SK-N-SH (cell line): Measurements from ENCODE around the gene BDKRB1. TPM values are rescaled to one million over a fixed set of nuclear protein-coding genes. Genes with fewer than 3 reads are reported as not detected.

Experiments used
- CTCF ChIA-PET: fragments of 300-600, 350-600 bp; formaldehyde crosslinking; extraction: SDS; loops from one replicate; lab custom pipeline; 2021; lab: Yijun Ruan, JAX
- POLR2A ChIA-PET: fragments of 350-600 bp; sonication (Branson Sonifier 250); formaldehyde crosslinking; extraction: SDS; loops from one replicate; lab custom pipeline; 2020; ENCODE audit warnings: antibody characterized with exemption, inconsistent platforms; lab: Yijun Ruan, JAX
- DNase-seq: peaks from one replicate; pipeline ENCODE4 v3.0.0; 2012
- H2AFZ ChIP-seq: fragments of 200-600 bp; sonication (generic); 2 replicates; pipeline ENCODE4 v1.8.1; 2016; ENCODE audit warnings: antibody characterized with exemption, mild to moderate bottlenecking, low read depth
- H3F3A ChIP-seq: fragments of 200-600 bp; sonication (generic); replicated peaks from 2 replicates; pipeline ENCODE3; 2016; ENCODE audit warnings: antibody characterized with exemption, mild to moderate bottlenecking; ENCODE audit not compliant: insufficient read depth
- H3K27ac ChIP-seq, 2 experiments: fragments of 200-500 bp in 1 of 2; fragments of 200-600 bp in 1 of 2; sonication (Bioruptor generic) in 1 of 2; sonication (generic), shearing (Covaris generic) in 1 of 2; 2 replicates each; pipeline versions ENCODE4 v1.5.1 to v1.6.1; 2014 to 2016; ENCODE audit warnings: low read depth in 2 of 2, inconsistent platforms in 1 of 2, low read length in 1 of 2, mild to moderate bottlenecking in 1 of 2, mixed read lengths in 1 of 2
- H3K27me3 ChIP-seq: fragments of 200-600 bp; sonication (generic), shearing (Covaris generic); 2 replicates; pipeline ENCODE4 v1.6.1; 2016; ENCODE audit warnings: mixed run types; ENCODE audit not compliant: insufficient read depth
- H3K36me3 ChIP-seq, 2 experiments: fragments of 200-500 bp in 1 of 2; fragments of 200-600 bp in 1 of 2; sonication (Bioruptor generic) in 1 of 2; sonication (generic) in 1 of 2; replicated peaks in 1 of 2; 2 replicates each; pipeline versions ENCODE3 to v1.5.1; 2014 to 2016; ENCODE audit warnings: low read length in 1 of 2, mild to moderate bottlenecking in 1 of 2; ENCODE audit not compliant: insufficient read depth in 2 of 2, control insufficient read depth in 1 of 2
- H3K4me1 ChIP-seq, 2 experiments: fragments of 200-500 bp in 1 of 2; fragments of 200-600 bp in 1 of 2; sonication (Bioruptor generic) in 1 of 2; sonication (generic), shearing (Covaris generic) in 1 of 2; 2 replicates each; pipeline versions ENCODE4 v1.5.1 to v1.6.1; 2014 to 2016; ENCODE audit warnings: low read depth in 1 of 2, low read length in 1 of 2, mixed run types in 1 of 2; ENCODE audit not compliant: insufficient read depth in 2 of 2, control insufficient read depth in 1 of 2
- H3K4me2 ChIP-seq: fragments of 200-600 bp; sonication (generic), shearing (Covaris generic); 2 replicates; pipeline ENCODE4 v1.6.1; 2017; ENCODE audit warnings: mixed run types
- H3K4me3 ChIP-seq, 2 experiments: fragments of 200-500 bp in 1 of 2; fragments of 200-600 bp in 1 of 2; sonication (Bioruptor generic) in 1 of 2; sonication (generic), shearing (Covaris generic) in 1 of 2; 2 replicates each; pipeline versions ENCODE4 v1.5.1 to v1.8.1; 2014 to 2016; ENCODE audit warnings: low read depth in 2 of 2, inconsistent platforms in 1 of 2, low read length in 1 of 2, mild to moderate bottlenecking in 1 of 2, mixed read lengths in 1 of 2, moderate library complexity in 1 of 2
- H3K79me2 ChIP-seq: fragments of 200-600 bp; sonication (generic); 2 replicates; pipeline ENCODE4 v1.8.1; 2017; ENCODE audit warnings: mild to moderate bottlenecking; ENCODE audit not compliant: insufficient read depth
- H3K9ac ChIP-seq: fragments of 200-600 bp; sonication (generic); 2 replicates; pipeline ENCODE4 v1.6.1; 2017; ENCODE audit warnings: mixed run types
- H3K9me2 ChIP-seq: fragments of 200-600 bp; sonication (generic); 2 replicates; pipeline ENCODE4 v1.6.1; 2017; ENCODE audit warnings: mixed run types
- H3K9me3 ChIP-seq: fragments of 200-600 bp; sonication (generic); 2 replicates; pipeline ENCODE4 v1.6.1; 2017; ENCODE audit warnings: mixed run types, mild to moderate bottlenecking, moderate library complexity
- H4K20me1 ChIP-seq: fragments of 200-600 bp; sonication (generic); 2 replicates; pipeline ENCODE4 v1.6.1; 2017; ENCODE audit warnings: mild to moderate bottlenecking, mixed run types; ENCODE audit not compliant: insufficient read depth
- CTCF ChIP-seq: fragments of 200-600 bp; sonication (generic); IDR thresholded peaks from 2 replicates; pipeline ENCODE4 v1.6.1; 2017; ENCODE audit warnings: antibody characterized with exemption, mild to moderate bottlenecking, moderate library complexity
- ELF1 ChIP-seq: IDR thresholded peaks from 2 replicates; pipeline ENCODE4 v1.4.0; 2012
- EP300 ChIP-seq, 2 experiments: IDR thresholded peaks; 2 replicates each; pipeline versions ENCODE4 v1.4.0 to v1.6.1; 2012; ENCODE audit warnings: borderline replicate concordance in 1 of 2, low read depth in 1 of 2, low read length in 1 of 2
- EZH2phosphoT487 ChIP-seq: fragments of 200-600 bp; sonication (generic); IDR thresholded peaks from 2 replicates; pipeline ENCODE4 v1.6.1; 2017; ENCODE audit warnings: low read depth, mixed run types, mild to moderate bottlenecking, antibody characterized with exemption, moderate library complexity, borderline replicate concordance
- FOSL2 ChIP-seq: IDR thresholded peaks from 2 replicates; pipeline ENCODE4 v1.4.0; 2012; ENCODE audit warnings: low read depth, mild to moderate bottlenecking, moderate library complexity, borderline replicate concordance
- FOXJ3 ChIP-seq: sonication (generic); formaldehyde crosslinking; IDR thresholded peaks from 2 replicates; pipeline ENCODE4 v1.5.1; 2020; ENCODE audit warnings: mild to moderate bottlenecking, missing genetic modification reagents
- MAX ChIP-seq: IDR thresholded peaks from 2 replicates; pipeline ENCODE4 v1.4.0; 2012; ENCODE audit warnings: low read depth
- MEF2A ChIP-seq: IDR thresholded peaks from 2 replicates; pipeline ENCODE4 v1.4.0; 2012; ENCODE audit warnings: low read depth, borderline replicate concordance
- MXI1 ChIP-seq: IDR thresholded peaks from 2 replicates; pipeline ENCODE4 v1.6.1; 2012; ENCODE audit warnings: mild to moderate bottlenecking, low read depth, low read length, improper control_type of control experiment
- NFIC ChIP-seq: IDR thresholded peaks from 2 replicates; pipeline ENCODE4 v1.4.0; 2012; ENCODE audit warnings: borderline replicate concordance
- RCOR1 ChIP-seq: fragments of 150-350 bp; IDR thresholded peaks from 2 replicates; pipeline ENCODE4 v1.6.1; 2017; ENCODE audit warnings: antibody characterized with exemption, low read length
- TEAD4 ChIP-seq: IDR thresholded peaks from 2 replicates; pipeline ENCODE4 v1.4.0; 2012; ENCODE audit warnings: mild to moderate bottlenecking, borderline replicate concordance; ENCODE audit not compliant: insufficient read depth
- YY1 ChIP-seq: IDR thresholded peaks from 2 replicates; pipeline ENCODE4 v1.4.0; 2012; ENCODE audit warnings: low read depth, mild to moderate bottlenecking
- WGBS: methylation state at CpG from one replicate; pipeline ENCODE4 v1.1.6; 2017; ENCODE audit warnings: low lambda C conversion rate; 5-methylcytosine and 5-hydroxymethylcytosine counted together
- polyA plus RNA-seq, 3 experiments: library from polyadenylated mRNA; depleted of rRNA; stranded (reverse); fragments of >200 nt; gene quantifications; 2 replicates each; pipeline ENCODE4 v1.2.3, GENCODE V29; 2012
- TF ChIP-seq, protein P1 (sequence below): IDR thresholded peaks from 2 replicates; pipeline ENCODE4 v1.4.0; 2012; ENCODE audit warnings: low read depth, borderline replicate concordance

BDKRB1 gene
- polyA plus RNA-seq, 1 of the 3 experiments (the other 2 are of a cell fraction): 14.4 TPM

DNA sequence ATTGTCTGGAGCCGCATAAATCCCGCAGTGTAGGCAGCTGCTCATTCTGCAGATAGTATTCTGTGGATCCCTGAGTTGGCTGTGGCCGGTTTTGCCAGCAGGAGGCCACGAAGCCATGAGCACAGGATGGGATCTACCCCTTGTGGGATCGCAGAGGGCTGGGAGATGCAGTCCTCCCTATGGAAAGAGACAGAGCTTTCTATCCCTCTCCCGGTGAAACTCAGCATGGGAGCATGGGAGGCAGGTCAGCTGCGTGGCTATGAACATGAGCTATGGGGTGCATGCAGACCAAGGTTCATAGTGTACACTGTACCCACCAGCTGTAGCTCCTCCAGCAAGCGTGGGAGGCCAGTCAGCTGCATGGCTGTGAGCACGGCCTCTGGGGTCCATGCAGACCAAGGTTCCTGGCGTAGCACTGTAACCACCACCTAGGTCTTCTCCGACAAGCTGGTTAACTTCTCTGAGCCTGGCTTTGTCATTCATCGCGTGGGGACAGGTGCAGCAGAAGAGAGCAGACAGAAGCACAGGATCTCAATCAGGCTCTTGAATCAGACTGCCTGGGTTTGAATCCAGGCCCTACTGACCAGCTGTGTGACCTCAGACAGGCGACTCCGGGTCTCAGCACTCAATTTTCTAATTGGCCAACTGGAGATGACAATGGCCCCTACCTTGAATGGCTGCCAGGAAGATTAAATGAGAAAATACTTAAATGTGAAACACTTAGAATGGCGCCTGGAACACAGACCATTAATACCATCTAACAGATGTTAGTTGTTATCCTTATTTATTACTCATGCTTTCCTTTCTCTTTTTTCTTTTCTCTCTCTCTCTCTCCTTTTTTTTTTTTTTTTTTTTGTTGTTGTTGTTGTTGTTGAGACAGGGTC lies 6.0 kb downstream of the BDKRB1 start:
- TF ChIP-seq FOSL2: no peak
- TF ChIP-seq TEAD4: no peak
- no peak for TF ChIP-seq ELF1
- no peak for TF ChIP-seq MXI1
- no peak for TF ChIP-seq FOXJ3 (CRISPR knock-in tag)
- TF ChIP-seq NFIC: no peak
- no peak for TF ChIP-seq MAX
- TF ChIP-seq, protein P1, sequence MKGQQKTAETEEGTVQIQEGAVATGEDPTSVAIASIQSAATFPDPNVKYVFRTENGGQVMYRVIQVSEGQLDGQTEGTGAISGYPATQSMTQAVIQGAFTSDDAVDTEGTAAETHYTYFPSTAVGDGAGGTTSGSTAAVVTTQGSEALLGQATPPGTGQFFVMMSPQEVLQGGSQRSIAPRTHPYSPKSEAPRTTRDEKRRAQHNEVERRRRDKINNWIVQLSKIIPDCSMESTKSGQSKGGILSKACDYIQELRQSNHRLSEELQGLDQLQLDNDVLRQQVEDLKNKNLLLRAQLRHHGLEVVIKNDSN: no peak
- TF ChIP-seq EP300 (IDR thresholded peaks at IDR 0.05; ENCODE audit: borderline replicate concordance in 1 of 2, low read depth in 1 of 2, low read length in 1 of 2): no peak
- H3K4me1 ChIP-seq: peaks cover 2 to 18% of the 10 kb centered on the region in 2 experiments; a peak in 3 of 4 replicates
- no peak overlapping the region for H3K9ac ChIP-seq
- DNase-seq: no peak
- no peaks in the 10 kb centered on the region for H3K9me2 ChIP-seq
- WGBS: 88% methylated on average over 11 of the region's 16 CpGs
- H3K4me2 ChIP-seq: no peak overlapping the region
- POLR2A ChIA-PET: interaction anchor here (0.7 kb wide), 1 partner anchor 163 kb away, joined by 7 read pairs; no protein-coding TSS in a partner anchor
- peaks cover 10% of the 10 kb centered on the region; the same call in 1 of the 2 replicates for H3K9me3 ChIP-seq
- H3K36me3 ChIP-seq: peaks cover 0 to 42% of the 10 kb centered on the region in 2 experiments
- H3K79me2 ChIP-seq: peaks cover 68% of the 10 kb centered on the region
- H3F3A ChIP-seq: peaks cover 7% of the 10 kb centered on the region
- no peak overlapping the region for H3K27ac ChIP-seq
- no peaks in the 10 kb centered on the region for H4K20me1 ChIP-seq
- H2AFZ ChIP-seq: no peak overlapping the region
- H3K4me3 ChIP-seq: no peak overlapping the region
- CTCF ChIA-PET: interaction anchor here (3.0 to 3.3 kb wide), 2 partner anchors 12 to 162 kb away, joined by 21 to 27 read pairs; no protein-coding TSS in a partner anchor
- no peaks in the 10 kb centered on the region for H3K27me3 ChIP-seq

DNA sequence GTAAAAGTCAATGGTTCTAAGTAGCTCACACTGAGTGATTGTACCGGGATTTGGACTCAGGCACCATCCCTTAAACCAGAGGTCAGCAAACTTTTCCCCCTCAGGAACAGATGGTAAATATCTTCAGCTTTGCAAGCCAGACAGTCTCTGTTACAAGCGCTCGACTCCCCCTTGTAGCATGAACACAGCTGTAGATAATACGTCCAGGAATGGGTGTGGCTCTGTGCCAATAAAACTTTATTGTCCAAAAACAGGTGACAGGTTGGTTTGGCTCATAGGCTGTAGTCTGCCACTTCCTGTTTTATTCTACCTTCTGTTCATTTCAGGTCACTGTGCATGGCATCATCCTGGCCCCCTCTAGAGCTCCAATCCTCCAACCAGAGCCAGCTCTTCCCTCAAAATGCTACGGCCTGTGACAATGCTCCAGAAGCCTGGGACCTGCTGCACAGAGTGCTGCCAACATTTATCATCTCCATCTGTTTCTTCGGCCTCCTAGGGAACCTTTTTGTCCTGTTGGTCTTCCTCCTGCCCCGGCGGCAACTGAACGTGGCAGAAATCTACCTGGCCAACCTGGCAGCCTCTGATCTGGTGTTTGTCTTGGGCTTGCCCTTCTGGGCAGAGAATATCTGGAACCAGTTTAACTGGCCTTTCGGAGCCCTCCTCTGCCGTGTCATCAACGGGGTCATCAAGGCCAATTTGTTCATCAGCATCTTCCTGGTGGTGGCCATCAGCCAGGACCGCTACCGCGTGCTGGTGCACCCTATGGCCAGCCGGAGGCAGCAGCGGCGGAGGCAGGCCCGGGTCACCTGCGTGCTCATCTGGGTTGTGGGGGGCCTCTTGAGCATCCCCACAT lies 7.6 kb downstream of the BDKRB1 start:
- no peaks in the 10 kb centered on the region for H4K20me1 ChIP-seq
- no peaks in the 10 kb centered on the region for H3K9me2 ChIP-seq
- H3K36me3 ChIP-seq: peaks cover 0 to 42% of the 10 kb centered on the region in 2 experiments
- CTCF ChIA-PET: interaction anchor here (0.6 to 3.0 kb wide), 6 partner anchors 8 to 181 kb away, joined by 3 to 27 read pairs (median 4); no protein-coding TSS in a partner anchor
- H3K9me3 ChIP-seq: peaks cover 10% of the 10 kb centered on the region; the same call in 1 of the 2 replicates
- H3K27ac ChIP-seq: no peak overlapping the region
- 82% methylated on average over 13 of the region's 20 CpGs for WGBS
- POLR2A ChIA-PET: no interaction called here
- H3F3A ChIP-seq: peaks cover 10% of the 10 kb centered on the region
- no peak overlapping the region for H3K9ac ChIP-seq
- peaks cover 53% of the 10 kb centered on the region for H3K79me2 ChIP-seq
- no peak overlapping the region for H3K4me2 ChIP-seq
- no peak for DNase-seq
- peaks cover 18 to 34% of the 10 kb centered on the region in 2 experiments; a peak in 3 of 4 replicates for H3K4me1 ChIP-seq
- no peak overlapping the region for H3K4me3 ChIP-seq
- H2AFZ ChIP-seq: no peak overlapping the region
- TF ChIP-seq MEF2A: no peak
- TF ChIP-seq RCOR1: no peak
- TF ChIP-seq CTCF: no peak
- no peak for TF ChIP-seq EZH2phosphoT487
- no peak for TF ChIP-seq TEAD4
- no peak for TF ChIP-seq ELF1
- no peak for TF ChIP-seq MAX
- TF ChIP-seq YY1: no peak
- no peaks in the 10 kb centered on the region for H3K27me3 ChIP-seq
